ENCODE results near the gene AP3D1.

DNA sequence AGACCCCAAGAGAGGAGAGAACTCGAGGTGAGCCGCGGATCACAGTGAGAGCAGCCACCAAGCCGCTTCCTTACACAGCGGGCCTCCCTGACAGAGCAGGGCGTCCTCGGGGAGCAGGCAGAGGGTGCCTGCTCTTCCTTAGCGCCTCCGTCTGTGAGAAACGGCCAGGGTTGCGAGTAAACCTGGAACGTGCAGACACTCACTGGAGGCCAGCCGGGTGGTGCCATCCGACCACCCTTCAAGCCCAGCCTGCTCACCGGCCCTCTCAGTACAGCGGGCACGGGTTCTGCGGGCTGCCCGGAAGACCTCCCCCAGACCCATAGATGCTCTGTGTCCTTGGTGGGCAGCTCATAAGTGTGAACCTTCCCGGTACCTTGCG lies 22.0 kb upstream of the AP3D1 start:
- TF ChIP-seq, protein P1, sequence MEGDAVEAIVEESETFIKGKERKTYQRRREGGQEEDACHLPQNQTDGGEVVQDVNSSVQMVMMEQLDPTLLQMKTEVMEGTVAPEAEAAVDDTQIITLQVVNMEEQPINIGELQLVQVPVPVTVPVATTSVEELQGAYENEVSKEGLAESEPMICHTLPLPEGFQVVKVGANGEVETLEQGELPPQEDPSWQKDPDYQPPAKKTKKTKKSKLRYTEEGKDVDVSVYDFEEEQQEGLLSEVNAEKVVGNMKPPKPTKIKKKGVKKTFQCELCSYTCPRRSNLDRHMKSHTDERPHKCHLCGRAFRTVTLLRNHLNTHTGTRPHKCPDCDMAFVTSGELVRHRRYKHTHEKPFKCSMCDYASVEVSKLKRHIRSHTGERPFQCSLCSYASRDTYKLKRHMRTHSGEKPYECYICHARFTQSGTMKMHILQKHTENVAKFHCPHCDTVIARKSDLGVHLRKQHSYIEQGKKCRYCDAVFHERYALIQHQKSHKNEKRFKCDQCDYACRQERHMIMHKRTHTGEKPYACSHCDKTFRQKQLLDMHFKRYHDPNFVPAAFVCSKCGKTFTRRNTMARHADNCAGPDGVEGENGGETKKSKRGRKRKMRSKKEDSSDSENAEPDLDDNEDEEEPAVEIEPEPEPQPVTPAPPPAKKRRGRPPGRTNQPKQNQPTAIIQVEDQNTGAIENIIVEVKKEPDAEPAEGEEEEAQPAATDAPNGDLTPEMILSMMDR (IDR thresholded peaks at IDR 0.05): no peak
- TF ChIP-seq ZFX (IDR thresholded peaks at IDR 0.05; ENCODE audit: borderline replicate concordance): no peak
